Cardiac muscle cell (in vitro differentiated cells and primary cell): ENCODE data around the gene RSBN1L. TPM values are rescaled to one million over a fixed set of nuclear protein-coding genes. Genes with fewer than 3 reads are reported as not detected.

Source experiments
- DNase-seq, 2 donors: peaks; one replicate each; pipeline versions ENCODE4 v3.0.0 to v3.0.0-alpha.2; 2010 to 2017; ENCODE audit warnings: low read depth in 1 of 2, low spot score in 1 of 2
- H3K27ac ChIP-seq: fragments of 200-600 bp; sonication (generic); 2 replicates; pipeline ENCODE4 v1.5.1; 2016
- H3K27me3 ChIP-seq: fragments of 200-600 bp; sonication (generic); 2 replicates; pipeline ENCODE4 v1.6.0; 2016; ENCODE audit warnings: control low read depth
- H3K36me3 ChIP-seq: fragments of 200-600 bp; sonication (generic); 2 replicates; pipeline ENCODE4 v1.5.1; 2016; ENCODE audit warnings: control low read depth
- H3K4me1 ChIP-seq: fragments of 200-600 bp; sonication (generic); 2 replicates; pipeline ENCODE4 v1.8.1; 2017; ENCODE audit warnings: low read depth, mild to moderate bottlenecking, mixed run types
- H3K4me3 ChIP-seq: fragments of 200-600 bp; sonication (generic); 2 replicates; pipeline ENCODE4 v1.5.1; 2016; ENCODE audit warnings: mild to moderate bottlenecking
- H3K9me3 ChIP-seq: fragments of 200-600 bp; sonication (generic); 2 replicates; pipeline ENCODE4 v1.5.1; 2017; ENCODE audit warnings: low read depth, mild to moderate bottlenecking, control low read depth
- CTCF ChIP-seq: IDR thresholded peaks from 2 replicates; pipeline ENCODE4 v1.5.1; 2012; ENCODE audit warnings: low read depth, mild to moderate bottlenecking, low read length
- polyA plus RNA-seq: library from polyadenylated mRNA; unstranded; fragments of >200 nt; fragmentation: Nextera tagmentation; extraction: Ambion mirVana; gene quantifications from 2 replicates; pipeline ENCODE4 v1.2.1, GENCODE V29; 2016
- total RNA-seq: library from RNA; depleted of rRNA; stranded (reverse); fragments of >200 nt; gene quantifications from 2 replicates; pipeline ENCODE4 v1.2.3, GENCODE V29; 2016

RSBN1L gene
- total and polyA plus RNA-seq, 2 experiments from 2014 or later, result 6.6 to 13.6 TPM

GRCh38 chr7:77788327-77788902, 92.2 kb downstream of the RSBN1L start:
- Histone ChIP-seq H3K9me3 (no peaks in the 10 kb centered on the region), H3K27ac (no peak overlapping the region)
- no peak for TF ChIP-seq CTCF

GRCh38 chr7:77791336-77791735, 95.1 kb downstream of the RSBN1L start:
- peaks cover 4% of the 10 kb centered on the region for H3K36me3 ChIP-seq
- no peak for DNase-seq
- H3K27me3 ChIP-seq, result no peaks in the 10 kb centered on the region
- H3K9me3 ChIP-seq, result no peaks in the 10 kb centered on the region
- H3K4me3 ChIP-seq, result no peak overlapping the region
- peaks cover under 1% of the 10 kb centered on the region for H3K4me1 ChIP-seq
- peak overlapping the region; percentile 22 for H3K27ac ChIP-seq
- no peak for TF ChIP-seq CTCF

More at GRCh38 chr7:77788327-77788902, 92.2 kb downstream of the RSBN1L start:
- H3K4me3 ChIP-seq, result no peak overlapping the region
- peaks cover 3% of the 10 kb centered on the region for H3K4me1 ChIP-seq
- no peaks in the 10 kb centered on the region for H3K36me3 ChIP-seq
- no peak for DNase-seq
- H3K27me3 ChIP-seq, result no peaks in the 10 kb centered on the region

- no peaks in the 10 kb centered on the region for H3K9me3 ChIP-seq
- TF ChIP-seq CTCF, result no peak
- peaks cover 7% of the 10 kb centered on the region for H3K4me1 ChIP-seq
- no peak overlapping the region for H3K27ac ChIP-seq
- no peak for DNase-seq
- no peak overlapping the region for H3K4me3 ChIP-seq
- peaks cover 4% of the 10 kb centered on the region for H3K36me3 ChIP-seq
- no peaks in the 10 kb centered on the region for H3K27me3 ChIP-seq
Measured at GRCh38 chr7:77791956-77792355, 95.7 kb downstream of the RSBN1L start.

GRCh38 chr7:77794000-77794399, 97.7 kb downstream of the RSBN1L start:
- Histone ChIP-seq H3K27me3 (no peaks in the 10 kb centered on the region), H3K4me1 (peaks cover 11% of the 10 kb centered on the region), H3K9me3 (no peaks in the 10 kb centered on the region), H3K4me3 (no peak overlapping the region), H3K36me3 (peaks cover 4% of the 10 kb centered on the region), H3K27ac (no peak overlapping the region)
- DNase-seq, result no peak
- TF ChIP-seq CTCF, result no peak

GRCh38 chr7:77796109-77796508, 99.8 kb downstream of the RSBN1L start:
- DNase-seq, result no peak
- H3K9me3 ChIP-seq, result no peaks in the 10 kb centered on the region
- no peak for TF ChIP-seq CTCF
- H3K36me3 ChIP-seq, result peaks cover 4% of the 10 kb centered on the region
- no peak overlapping the region for H3K27ac ChIP-seq
- no peaks in the 10 kb centered on the region for H3K27me3 ChIP-seq
- H3K4me1 ChIP-seq, result peaks cover 22% of the 10 kb centered on the region
- no peak overlapping the region for H3K4me3 ChIP-seq
